ENCODE data around the gene KATNB1. TPM values are rescaled to one million over a fixed set of nuclear protein-coding genes. Genes with fewer than 3 reads are reported as not detected.
A peak's percentile ranks its signal among the peaks of the same experiment; 100 is the strongest.
"Not testable (repeated sequence)": the region's sequence is repeated elsewhere in the genome, so short reads cannot be mapped to it uniquely, and the experiment has no call there.

Gene KATNB1
- total RNA-seq, 1 experiment from 2014 or later, result 38.9 TPM

DNA sequence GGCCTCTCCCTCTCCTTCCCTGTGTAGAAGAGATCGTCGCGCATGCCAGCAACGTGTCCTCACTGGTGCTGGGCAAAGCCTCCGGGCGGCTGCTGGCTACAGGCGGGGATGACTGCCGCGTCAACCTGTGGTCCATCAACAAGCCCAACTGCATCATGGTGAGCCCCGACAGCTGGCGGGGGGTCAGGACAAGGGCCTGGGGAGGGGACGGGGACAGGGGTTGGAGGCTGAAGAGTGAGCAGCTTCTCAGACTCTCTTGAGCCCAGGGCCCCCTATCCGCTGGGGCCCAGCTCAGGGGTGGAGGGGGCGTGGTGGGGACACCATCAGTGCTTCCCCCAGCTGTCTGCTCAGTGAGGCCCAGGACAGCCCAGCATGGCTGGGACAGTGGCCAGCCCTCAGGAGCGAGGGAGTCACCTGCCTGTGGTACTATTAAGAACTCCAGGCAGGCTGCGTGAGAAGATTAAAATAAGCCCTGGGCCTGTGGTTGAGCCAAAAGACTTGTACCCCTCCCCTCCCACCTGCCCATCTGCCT, 6.2 kb downstream of the KATNB1 start:
- peak; percentile 56 to 69 for DNase-seq
- peak overlapping the region; percentile 11; the same call in 1 of the 2 replicates for H3K27ac ChIP-seq

GRCh38 chr16:57742543-57742942, 7.0 kb downstream of the KATNB1 start:
- DNase-seq, result no peak
- Histone ChIP-seq H3K4me1 (peaks cover 17% of the 10 kb centered on the region), H3K27ac (no peak overlapping the region), H3K9me3 (replicated peaks) (no peaks in the 10 kb centered on the region), H3K4me3 (no peak overlapping the region), H3K27me3 (no peaks in the 10 kb centered on the region), H3K36me3 (no peaks in the 10 kb centered on the region; the same call in 1 of the 2 replicates)

More for the DNA sequence above, 6.2 kb downstream of the KATNB1 start:
- Histone ChIP-seq H3K4me3 (no peak overlapping the region), H3K27me3 (no peaks in the 10 kb centered on the region), H3K36me3 (no peaks in the 10 kb centered on the region; the same call in 1 of the 2 replicates), H3K9me3 (replicated peaks) (no peaks in the 10 kb centered on the region), H3K4me1 (peaks cover 22% of the 10 kb centered on the region)

DNA sequence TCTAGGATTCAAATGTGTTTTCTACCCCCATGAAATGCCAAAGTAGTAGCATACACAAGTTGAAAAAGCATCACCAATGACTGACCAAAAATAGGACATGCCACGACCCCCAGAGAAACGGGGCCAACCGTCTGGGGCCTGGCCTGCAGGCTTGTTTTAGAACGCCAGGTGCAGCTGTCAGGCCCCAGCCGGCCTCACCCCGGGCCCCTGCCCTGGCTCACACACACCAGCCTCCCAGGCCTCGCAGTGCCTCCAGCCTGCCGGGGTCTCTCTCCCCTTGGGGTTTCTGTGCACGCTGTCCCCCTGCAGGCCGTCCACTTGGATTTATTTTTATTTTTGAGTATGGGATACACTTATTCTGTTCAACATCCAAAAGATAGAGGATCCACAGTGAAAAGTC, 7.9 kb downstream of the KATNB1 start:
- peak; percentile 34 to 53 for DNase-seq
- Histone ChIP-seq H3K27me3 (no peaks in the 10 kb centered on the region), H3K27ac (no peak overlapping the region), H3K4me3 (no peak overlapping the region), H3K4me1 (peaks cover 17% of the 10 kb centered on the region), H3K36me3 (no peaks in the 10 kb centered on the region; the same call in 1 of the 2 replicates), H3K9me3 (replicated peaks) (no peaks in the 10 kb centered on the region)

DNA sequence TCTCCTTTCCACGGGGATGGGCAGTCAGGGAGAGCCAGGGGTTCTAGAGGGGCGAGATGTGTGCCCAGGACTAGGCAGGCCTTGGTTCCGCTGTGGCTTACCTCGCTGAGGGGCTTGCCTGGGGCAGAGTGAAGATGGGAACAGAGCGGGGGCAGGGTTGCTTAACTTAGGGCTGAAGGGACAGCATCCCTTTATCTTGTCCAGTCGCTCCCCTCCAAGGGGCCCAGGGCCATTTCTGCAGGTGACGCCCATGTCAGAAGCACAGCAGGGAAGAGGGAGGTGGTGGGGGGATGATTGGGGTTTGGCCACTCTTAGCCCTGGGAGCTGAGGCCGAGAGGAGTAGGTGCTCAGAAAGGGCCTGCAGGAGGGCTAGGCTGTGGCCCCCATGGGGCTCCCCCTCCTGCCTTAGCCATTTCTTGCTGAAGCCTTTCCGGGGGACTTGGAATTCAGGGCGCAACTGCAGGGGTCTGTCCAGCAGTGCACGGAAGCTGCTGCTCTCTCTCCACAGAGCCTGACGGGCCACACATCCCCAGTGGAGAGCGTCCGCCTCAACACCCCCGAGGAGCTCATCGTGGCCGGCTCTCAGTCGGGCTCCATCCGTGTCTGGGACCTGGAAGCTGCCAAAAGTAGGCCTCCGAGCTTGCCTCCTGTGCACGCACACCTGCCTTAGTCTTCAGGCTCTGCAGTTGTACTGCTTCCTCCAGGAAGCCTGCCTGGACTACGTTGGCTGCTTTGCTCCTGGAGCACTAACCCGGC, 8.5 kb downstream of the KATNB1 start:
- no peak overlapping the region for H3K27ac ChIP-seq
- no peaks in the 10 kb centered on the region; the same call in 1 of the 2 replicates for H3K36me3 ChIP-seq
- H3K4me1 ChIP-seq, result peaks cover 17% of the 10 kb centered on the region
- no peak for DNase-seq
- H3K27me3 ChIP-seq, result no peaks in the 10 kb centered on the region
- H3K4me3 ChIP-seq, result no peak overlapping the region
- H3K9me3 ChIP-seq (replicated peaks), result no peaks in the 10 kb centered on the region

DNA sequence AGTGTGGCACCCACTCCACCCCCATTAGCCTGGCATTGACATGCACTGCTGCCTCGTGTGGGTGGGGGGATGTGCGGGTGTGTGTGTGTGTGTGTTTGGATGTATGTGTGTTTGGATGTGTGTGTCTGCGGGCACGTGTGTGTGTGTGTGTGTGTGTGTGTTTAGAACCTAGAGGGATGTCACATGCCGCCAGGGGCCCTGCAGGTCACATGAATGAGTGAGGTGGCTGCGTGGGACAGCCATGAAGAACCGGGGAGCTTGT, 9.0 kb downstream of the KATNB1 start:
- no peaks in the 10 kb centered on the region for H3K27me3 ChIP-seq
- no peaks in the 10 kb centered on the region; the same call in 1 of the 2 replicates for H3K36me3 ChIP-seq

GRCh38 chr16:57745768-57746167, 10.2 kb downstream of the KATNB1 start:
- Histone ChIP-seq H3K27ac (no peak overlapping the region), H3K36me3 (no peaks in the 10 kb centered on the region; the same call in 1 of the 2 replicates), H3K27me3 (no peaks in the 10 kb centered on the region), H3K4me3 (no peak overlapping the region), H3K4me1 (peaks cover 17% of the 10 kb centered on the region), H3K9me3 (replicated peaks) (no peaks in the 10 kb centered on the region)
- no peak for DNase-seq

More for the DNA sequence above, 9.0 kb downstream of the KATNB1 start:
- H3K9me3 ChIP-seq (replicated peaks), result no peaks in the 10 kb centered on the region
- H3K4me3 ChIP-seq, result no peak overlapping the region
- DNase-seq, result no peak
- H3K4me1 ChIP-seq, result peaks cover 17% of the 10 kb centered on the region
- H3K27ac ChIP-seq, result no peak overlapping the region

DNA sequence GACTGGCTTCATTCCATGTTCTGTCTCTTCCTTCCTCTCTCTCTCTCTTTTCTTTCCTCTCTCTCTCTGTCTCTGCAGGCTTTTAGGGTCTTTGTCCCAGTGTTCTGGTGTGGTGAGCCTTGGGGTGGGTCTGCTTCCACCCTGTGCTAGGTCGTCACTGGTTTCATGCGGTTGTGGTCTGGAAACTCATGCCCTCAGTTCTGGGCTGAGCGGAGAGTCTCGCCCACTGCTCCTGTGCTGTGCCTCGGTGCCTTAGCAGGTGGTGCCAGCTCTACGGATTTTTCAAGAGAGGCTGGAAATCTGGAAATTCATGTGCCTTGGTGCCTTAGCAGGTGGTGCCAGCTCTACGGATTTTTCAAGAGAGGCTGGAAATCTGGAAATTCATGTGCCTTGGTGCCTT, 10.7 kb downstream of the KATNB1 start:
- not testable (repeated sequence) for H3K36me3 ChIP-seq; DNase-seq; H3K27ac ChIP-seq; H3K4me3 ChIP-seq; H3K27me3 ChIP-seq; H3K9me3 ChIP-seq (replicated peaks)
- H3K4me1 ChIP-seq, result peaks cover 15% of the 10 kb centered on the region

GRCh38 chr16:57747091-57747490, 11.5 kb downstream of the KATNB1 start:
- Histone ChIP-seq H3K4me3 (no peak overlapping the region), H3K27me3 (no peaks in the 10 kb centered on the region), H3K4me1 (peaks cover 11% of the 10 kb centered on the region), H3K27ac (no peak overlapping the region), H3K9me3 (replicated peaks) (no peaks in the 10 kb centered on the region), H3K36me3 (no peaks in the 10 kb centered on the region; the same call in 1 of the 2 replicates)
- DNase-seq, result no peak

GRCh38 chr16:57747496-57747895, 11.9 kb downstream of the KATNB1 start:
- Histone ChIP-seq H3K36me3 (no peaks in the 10 kb centered on the region; the same call in 1 of the 2 replicates), H3K4me1 (peaks cover 11% of the 10 kb centered on the region), H3K9me3 (replicated peaks) (no peaks in the 10 kb centered on the region), H3K4me3 (no peak overlapping the region), H3K27ac (no peak overlapping the region), H3K27me3 (no peaks in the 10 kb centered on the region)
- DNase-seq, result no peak

DNA sequence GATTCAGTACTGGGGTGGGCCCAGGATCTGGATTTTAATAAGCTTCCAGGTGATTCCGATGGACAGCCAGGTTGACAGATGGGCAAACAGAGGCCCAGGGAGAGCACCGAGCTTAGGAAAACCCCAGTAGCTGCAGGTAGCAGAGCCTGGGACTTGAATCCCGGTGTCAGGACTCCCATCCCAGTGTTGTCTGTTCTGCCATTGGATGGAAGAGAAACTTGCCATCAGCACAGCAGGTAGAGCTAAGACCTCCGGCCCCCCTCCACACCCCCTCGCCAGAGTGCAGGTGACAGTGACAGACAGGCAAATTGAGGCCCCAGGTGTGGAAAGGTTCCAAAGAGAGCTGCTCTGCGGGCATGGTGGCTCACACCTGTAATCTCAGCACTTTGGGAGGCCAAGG, 12.4 kb downstream of the KATNB1 start:
- peaks cover 10% of the 10 kb centered on the region for H3K4me1 ChIP-seq
- DNase-seq, result no peak
- H3K27me3 ChIP-seq, result no peaks in the 10 kb centered on the region
- H3K4me3 ChIP-seq, result no peak overlapping the region
- H3K27ac ChIP-seq, result no peak overlapping the region
- H3K9me3 ChIP-seq (replicated peaks), result no peaks in the 10 kb centered on the region
- no peaks in the 10 kb centered on the region; the same call in 1 of the 2 replicates for H3K36me3 ChIP-seq

- Histone ChIP-seq H3K27ac (no peak overlapping the region), H3K4me1 (peaks cover 4% of the 10 kb centered on the region), H3K4me3 (no peak overlapping the region), H3K36me3 (no peaks in the 10 kb centered on the region; the same call in 1 of the 2 replicates), H3K9me3 (replicated peaks) (no peaks in the 10 kb centered on the region), H3K27me3 (no peaks in the 10 kb centered on the region)
- DNase-seq, result no peak
These were observed 13.0 kb downstream of the KATNB1 start for GRCh38 chr16:57748596-57748995.

DNA sequence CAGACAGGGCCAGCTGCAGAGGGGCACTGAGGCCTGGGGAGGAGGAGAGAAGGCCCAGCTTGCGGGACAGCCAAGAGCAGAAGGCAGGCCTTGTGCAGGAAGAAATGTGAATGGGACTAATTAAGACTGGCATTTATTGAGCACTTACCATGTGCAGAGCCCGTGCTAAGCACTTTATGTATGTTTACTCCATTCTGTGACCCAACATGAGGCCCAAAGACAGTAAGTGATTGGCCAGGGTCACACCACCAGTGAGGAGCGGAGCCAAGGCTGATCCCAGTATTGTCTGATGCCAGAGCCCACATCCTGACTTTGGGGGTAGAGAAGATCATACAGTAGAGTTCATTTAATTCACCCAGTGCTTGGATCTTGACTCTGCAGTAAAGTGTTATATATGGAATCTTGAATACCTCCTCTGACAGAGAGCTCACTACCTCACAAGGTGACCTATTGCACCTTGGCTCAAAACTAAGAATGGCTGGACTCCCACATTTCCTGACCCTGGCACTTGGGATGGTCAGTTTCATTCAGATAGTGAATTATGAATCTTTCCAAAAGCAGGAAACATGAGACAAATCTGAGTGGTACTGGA, 13.6 kb downstream of the KATNB1 start:
- H3K9me3 ChIP-seq (replicated peaks), result no peaks in the 10 kb centered on the region
- no peak overlapping the region for H3K27ac ChIP-seq
- no peak overlapping the region for H3K4me3 ChIP-seq
- H3K4me1 ChIP-seq, result peaks cover 4% of the 10 kb centered on the region
- DNase-seq, result no peak
- no peaks in the 10 kb centered on the region; the same call in 1 of the 2 replicates for H3K36me3 ChIP-seq
- no peaks in the 10 kb centered on the region for H3K27me3 ChIP-seq

DNA sequence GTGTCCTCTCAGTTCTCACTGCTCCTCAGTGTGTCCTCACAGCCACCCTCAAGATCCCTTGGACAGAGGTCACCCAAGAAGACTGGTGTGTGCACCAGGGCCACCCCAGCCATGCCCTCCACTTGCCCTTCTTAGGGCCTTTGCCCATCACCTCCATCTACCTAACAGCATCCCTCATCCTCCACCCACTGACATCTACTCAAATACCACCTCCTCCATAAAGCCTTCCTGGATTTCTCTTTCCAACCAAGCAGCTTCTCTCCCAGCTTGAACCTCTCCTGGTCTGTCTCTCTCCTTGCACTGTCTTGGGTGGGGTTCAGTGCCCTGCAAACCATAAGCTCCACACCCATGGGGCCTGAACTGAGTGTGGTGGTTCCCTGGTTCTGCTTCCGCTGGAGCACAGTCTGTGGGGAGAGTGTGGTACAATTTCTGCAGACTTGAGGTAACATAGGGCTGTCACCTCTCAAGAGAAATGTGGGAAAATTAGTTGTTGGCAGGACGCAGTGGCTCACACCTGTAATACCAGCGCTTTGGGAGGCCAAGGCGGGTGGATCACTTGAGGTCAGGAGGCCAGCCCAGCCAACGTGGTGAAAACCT, 14.4 kb downstream of the KATNB1 start:
- peaks cover 5% of the 10 kb centered on the region for H3K4me1 ChIP-seq
- no peaks in the 10 kb centered on the region; the same call in 1 of the 2 replicates for H3K36me3 ChIP-seq
- no peaks in the 10 kb centered on the region for H3K27me3 ChIP-seq
- H3K27ac ChIP-seq, result no peak overlapping the region
- no peak overlapping the region for H3K4me3 ChIP-seq
- no peak for DNase-seq
- no peaks in the 10 kb centered on the region for H3K9me3 ChIP-seq (replicated peaks)

DNA sequence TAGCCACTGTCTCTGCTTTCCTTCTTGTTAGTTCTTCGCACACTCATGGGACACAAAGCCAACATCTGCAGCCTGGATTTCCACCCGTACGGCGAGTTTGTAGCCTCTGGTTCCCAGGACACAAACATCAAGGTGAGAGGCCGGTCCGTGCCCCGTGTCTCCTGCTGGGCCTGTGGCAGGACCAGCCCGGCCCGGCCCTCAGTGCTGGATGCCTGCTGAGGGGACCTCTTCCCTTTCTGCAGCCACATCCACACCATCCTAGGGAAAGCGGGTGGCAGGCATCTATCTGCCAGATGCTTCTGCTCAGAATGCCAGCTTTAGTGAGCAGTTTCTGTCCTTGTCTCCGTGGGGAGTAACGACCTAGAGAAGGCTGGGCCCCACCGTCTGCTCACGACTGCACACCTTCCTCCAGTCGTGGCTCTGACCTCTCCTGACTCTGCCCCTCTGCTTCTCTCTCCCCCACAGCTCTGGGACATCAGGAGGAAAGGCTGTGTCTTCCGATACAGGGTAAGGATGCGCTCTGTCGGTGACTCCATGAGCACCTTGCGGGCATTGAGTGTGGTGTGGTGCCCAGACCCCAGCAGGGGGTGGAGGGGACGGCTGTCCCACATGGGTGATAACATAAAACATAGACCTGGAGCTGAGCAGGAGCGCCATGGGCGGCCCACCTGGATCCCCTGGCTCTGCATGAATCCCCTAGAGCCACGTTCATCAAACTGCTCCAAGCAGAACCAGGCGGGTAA, 15.4 kb downstream of the KATNB1 start:
- no peaks in the 10 kb centered on the region for H3K9me3 ChIP-seq (replicated peaks)
- H3K4me1 ChIP-seq, result peaks cover 5% of the 10 kb centered on the region
- H3K27me3 ChIP-seq, result no peaks in the 10 kb centered on the region
- no peak for DNase-seq
- peaks cover 2% of the 10 kb centered on the region; the same call in 1 of the 2 replicates for H3K36me3 ChIP-seq
- H3K27ac ChIP-seq, result no peak overlapping the region
- H3K4me3 ChIP-seq, result no peak overlapping the region

Data from SJCRH30 (cell line).